ENCODE data around the gene PTPRS. TPM values are rescaled to one million over a fixed set of nuclear protein-coding genes. Genes with fewer than 3 reads are reported as not detected.

PTPRS gene
- total and polyA plus RNA-seq, 2 donors (not counting 3 experiments of a cell fraction or from before 2014, with no cell fraction given) = 10.1 to 16.1 TPM

- Histone ChIP-seq H3K36me3 (ENCODE audit: control insufficient read depth in 2 of 2, extremely low read depth in 1 of 2, insufficient read depth in 2 of 2, low read length in 2 of 2) (no peaks in the 10 kb centered on the region), H3K9me1 (replicated peaks; ENCODE audit: control insufficient read depth, extremely low read depth, insufficient read depth, low read length) (no peaks in the 10 kb centered on the region), H4K20me1 (replicated peaks; ENCODE audit: control insufficient read depth, extremely low read depth, insufficient read depth, low read length) (no peaks in the 10 kb centered on the region), H3K4me1 (ENCODE audit: control insufficient read depth, extremely low read depth, insufficient read depth, low read length) (no peaks in the 10 kb centered on the region), H3K4me3 (replicated peaks in 1 of 3; ENCODE audit: insufficient read depth in 1 of 3, low read depth in 1 of 3, low read length in 3 of 3) (no peak overlapping the region), H3K27ac (ENCODE audit: insufficient read depth, low read depth, low read length) (no peak overlapping the region), H3K9ac (replicated peaks; ENCODE audit: extremely low read depth, insufficient read depth, low read length) (no peak overlapping the region), H3K27me3 (ENCODE audit: control insufficient read depth in 2 of 2, insufficient read depth in 2 of 2, low read length in 2 of 2) (no peaks in the 10 kb centered on the region), H3K79me2 (ENCODE audit: control insufficient read depth, insufficient read depth, low read length) (no peaks in the 10 kb centered on the region), H3K9me3 (replicated peaks; ENCODE audit: control insufficient read depth, insufficient read depth, low read length) (no peaks in the 10 kb centered on the region), H2AFZ (ENCODE audit: low read depth, low read length) (no peak overlapping the region), H3K4me2 (ENCODE audit: insufficient read depth, low read length) (no peak overlapping the region)
- CTCF ChIA-PET = no interaction called here
- dilution Hi-C loops (cut with MboI; ENCODE audit: extremely low pct_ligation_motif_present, low sequenced_read_pairs) = no loop called here
- FAIRE-seq (no peak), DNase-seq (ENCODE audit: low read depth, low spot score) (no peak)
- POLR2A ChIA-PET = no interaction called here
- BruUV-seq (replicated peaks) = no TSS peak
- TF ChIP-seq, protein P1, sequence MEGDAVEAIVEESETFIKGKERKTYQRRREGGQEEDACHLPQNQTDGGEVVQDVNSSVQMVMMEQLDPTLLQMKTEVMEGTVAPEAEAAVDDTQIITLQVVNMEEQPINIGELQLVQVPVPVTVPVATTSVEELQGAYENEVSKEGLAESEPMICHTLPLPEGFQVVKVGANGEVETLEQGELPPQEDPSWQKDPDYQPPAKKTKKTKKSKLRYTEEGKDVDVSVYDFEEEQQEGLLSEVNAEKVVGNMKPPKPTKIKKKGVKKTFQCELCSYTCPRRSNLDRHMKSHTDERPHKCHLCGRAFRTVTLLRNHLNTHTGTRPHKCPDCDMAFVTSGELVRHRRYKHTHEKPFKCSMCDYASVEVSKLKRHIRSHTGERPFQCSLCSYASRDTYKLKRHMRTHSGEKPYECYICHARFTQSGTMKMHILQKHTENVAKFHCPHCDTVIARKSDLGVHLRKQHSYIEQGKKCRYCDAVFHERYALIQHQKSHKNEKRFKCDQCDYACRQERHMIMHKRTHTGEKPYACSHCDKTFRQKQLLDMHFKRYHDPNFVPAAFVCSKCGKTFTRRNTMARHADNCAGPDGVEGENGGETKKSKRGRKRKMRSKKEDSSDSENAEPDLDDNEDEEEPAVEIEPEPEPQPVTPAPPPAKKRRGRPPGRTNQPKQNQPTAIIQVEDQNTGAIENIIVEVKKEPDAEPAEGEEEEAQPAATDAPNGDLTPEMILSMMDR (IDR thresholded peaks at IDR 0.05; ENCODE audit: extremely low read depth in 1 of 2, insufficient read depth in 1 of 2, low read depth in 1 of 2, low read length in 2 of 2) = no peak
- TF ChIP-seq POLR2A (IDR thresholded peaks at IDR 0.05; ENCODE audit: low read depth, low read length) = no peak
- TF ChIP-seq, protein P2, sequence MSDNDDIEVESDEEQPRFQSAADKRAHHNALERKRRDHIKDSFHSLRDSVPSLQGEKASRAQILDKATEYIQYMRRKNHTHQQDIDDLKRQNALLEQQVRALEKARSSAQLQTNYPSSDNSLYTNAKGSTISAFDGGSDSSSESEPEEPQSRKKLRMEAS (IDR thresholded peaks at IDR 0.05; ENCODE audit: insufficient read depth, insufficient read length) = no peak
- no peak for TF ChIP-seq POLR2AphosphoS5 (IDR thresholded peaks at IDR 0.05; ENCODE audit: insufficient read depth, low read depth, low read length)
- TF ChIP-seq GATA2 (IDR thresholded peaks at IDR 0.05; ENCODE audit: insufficient read depth, insufficient read length, low read depth, low read length) = no peak
- no peak for TF ChIP-seq EZH2 (IDR thresholded peaks at IDR 0.05; ENCODE audit: borderline replicate concordance, low read depth, low read length, severe bottlenecking)
- TF ChIP-seq MYC (IDR thresholded peaks at IDR 0.05; ENCODE audit: low read depth, low read length) = no peak
- TF ChIP-seq FOS (IDR thresholded peaks at IDR 0.05; ENCODE audit: borderline replicate concordance, insufficient read depth, low read length) = no peak
- TF ChIP-seq JUN (IDR thresholded peaks at IDR 0.05; ENCODE audit: borderline replicate concordance, insufficient read depth, insufficient read length, low read depth) = no peak
- intact Hi-C loops (cut with micrococcal nuclease) = no loop called here
Measured at GRCh38 chr19:5304486-5304885, 36.1 kb downstream of the PTPRS start.

All from endothelial cell of umbilical vein (primary cell).